ENCODE data around the gene TANC2.

GRCh38 chr17:62935098-62935497, 30.9 kb upstream of the TANC2 start:
- TF ChIP-seq CBX8 (IDR thresholded peaks at IDR 0.05) = no peak
- no peak for TF ChIP-seq CHD4 (IDR thresholded peaks at IDR 0.05; ENCODE audit: borderline replicate concordance)
- no peak for TF ChIP-seq REST (IDR thresholded peaks at IDR 0.05)
